NCI-H69 (cell line): Measurements from ENCODE around the gene SEMA3F.
"Not testable (repeated sequence)": the region's sequence is repeated elsewhere in the genome, so short reads cannot be mapped to it uniquely, and the experiment has no call there.

Experiments used
- DNase-seq: peaks from one replicate; lab custom pipeline; 2025; lab: John Stamatoyannopoulos, UW

Gene SEMA3F

GRCh38 chr3:50193746-50194127, 38.6 kb downstream of the SEMA3F start:
- DNase-seq: no peak

DNA sequence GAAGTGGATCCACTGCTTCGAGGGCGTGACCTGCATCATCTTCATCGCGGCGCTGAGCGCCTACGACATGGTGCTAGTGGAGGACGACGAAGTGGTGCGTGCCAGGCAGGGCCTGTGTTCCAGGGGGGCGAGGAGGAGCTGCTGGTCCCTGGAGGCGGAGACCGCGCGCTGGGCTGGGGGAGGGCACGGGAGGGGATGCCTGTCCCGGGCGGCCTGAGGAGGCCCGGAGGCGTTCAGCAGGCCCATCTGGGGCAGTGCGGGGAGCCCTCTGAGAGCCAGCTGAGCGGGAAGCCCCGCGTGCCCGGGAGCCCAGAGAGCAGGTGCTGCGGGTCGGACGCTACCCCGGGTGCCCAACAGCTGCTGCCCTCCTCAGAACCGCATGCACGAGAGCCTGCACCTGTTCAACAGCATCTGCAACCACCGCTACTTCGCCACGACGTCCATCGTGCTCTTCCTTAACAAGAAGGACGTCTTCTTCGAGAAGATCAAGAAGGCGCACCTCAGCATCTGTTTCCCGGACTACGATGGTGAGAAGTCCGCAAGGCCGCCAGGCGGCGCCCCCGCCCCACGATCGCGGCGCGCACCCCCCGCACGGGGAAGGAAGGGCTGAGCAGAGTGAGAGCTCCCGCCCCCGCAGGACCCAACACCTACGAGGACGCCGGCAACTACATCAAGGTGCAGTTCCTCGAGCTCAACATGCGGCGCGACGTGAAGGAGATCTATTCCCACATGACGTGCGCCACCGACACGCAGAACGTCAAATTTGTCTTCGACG, 39.2 kb downstream of the SEMA3F start:
- peak; percentile 79 for DNase-seq

- peak; percentile 12 for DNase-seq
Observed at GRCh38 chr3:50194903-50195500, 39.9 kb downstream of the SEMA3F start.

- DNase-seq: peak; percentile 30
Observed at GRCh38 chr3:50195501-50196252, 40.6 kb downstream of the SEMA3F start.

GRCh38 chr3:50196253-50196801, 41.2 kb downstream of the SEMA3F start:
- DNase-seq: no peak

DNA sequence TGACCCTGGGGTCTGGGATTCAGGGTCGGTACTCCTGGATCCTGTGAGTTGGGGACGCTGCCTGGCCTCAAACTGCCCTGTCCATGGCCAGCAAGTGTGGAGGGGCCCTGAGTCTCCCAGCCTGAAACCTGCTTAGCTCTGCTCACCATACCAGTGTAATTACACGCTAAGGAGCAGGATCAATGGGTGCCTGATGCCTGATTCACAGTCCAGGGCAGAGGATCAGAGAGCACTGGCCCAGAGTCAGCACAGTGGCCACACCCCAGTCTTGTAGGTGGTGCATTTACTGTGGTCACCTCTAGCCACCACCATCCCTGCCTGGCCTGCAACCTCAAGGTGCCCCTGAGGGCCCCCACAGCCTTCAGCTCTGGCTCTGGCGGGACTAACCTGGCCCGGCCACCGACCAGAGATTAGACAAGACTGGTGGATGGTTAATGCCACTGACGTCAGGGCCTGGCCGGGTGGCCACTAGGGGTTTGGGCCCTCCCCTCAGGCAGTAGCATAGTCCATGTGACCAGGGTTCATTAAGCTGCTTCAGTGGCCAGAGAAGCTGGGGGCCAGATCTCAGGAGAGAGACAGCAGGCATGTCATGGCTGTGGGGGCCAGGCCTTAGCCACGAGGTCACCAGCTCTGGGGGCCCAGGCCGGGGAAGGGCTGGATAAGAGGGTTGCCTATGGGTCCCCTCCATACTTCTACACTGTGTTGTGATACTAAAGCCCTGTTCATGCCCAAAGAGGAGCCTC, 46.6 kb downstream of the SEMA3F start:
- no peak for DNase-seq

DNA sequence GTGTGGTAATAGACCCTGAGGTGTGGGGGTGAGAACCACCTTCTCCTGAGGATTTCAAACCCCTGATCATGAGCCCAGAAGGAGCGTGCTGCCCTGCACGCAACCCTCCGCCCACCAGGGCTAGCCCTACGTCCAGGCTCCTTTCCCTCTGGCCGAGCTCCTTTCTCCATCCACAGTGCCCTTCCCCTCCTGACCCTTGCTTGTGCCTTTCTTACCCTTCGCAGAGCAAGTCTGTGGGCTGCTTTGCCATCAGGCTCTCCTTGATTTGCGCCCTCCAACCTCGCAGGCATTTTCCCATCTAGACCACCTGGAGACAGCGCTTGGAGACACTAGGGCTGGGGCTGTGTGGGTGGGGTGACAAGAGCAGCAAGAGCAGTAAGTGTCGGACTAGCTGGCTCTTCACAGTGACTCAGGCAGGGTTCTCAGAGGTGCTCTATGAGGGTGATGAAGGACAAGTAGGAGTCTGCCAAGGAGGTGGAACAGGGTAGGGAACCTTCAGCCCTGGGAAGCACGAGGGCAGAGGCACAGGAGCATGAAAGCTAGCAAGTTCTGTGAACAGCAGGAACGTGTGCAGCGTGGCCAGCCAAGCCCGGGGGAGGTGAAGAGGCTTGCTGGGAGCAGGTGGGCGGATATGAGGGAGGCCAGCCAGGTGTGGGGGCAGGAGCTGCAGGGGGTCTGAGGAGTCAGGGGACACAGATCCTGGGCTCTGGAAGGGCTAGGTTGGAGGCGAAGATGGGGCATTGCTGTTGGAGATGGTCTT, 47.4 kb downstream of the SEMA3F start:
- DNase-seq: no peak

GRCh38 chr3:50203113-50203808, 48.1 kb downstream of the SEMA3F start:
- DNase-seq: no peak

- DNase-seq: no peak
Observed at GRCh38 chr3:50203809-50204803, 49.0 kb downstream of the SEMA3F start.

- DNase-seq: peak; percentile 49
Observed at GRCh38 chr3:50204804-50205412, 49.8 kb downstream of the SEMA3F start, which contains the start of gene SLC38A3. Gene SLC38A3, plus strand, starts transcription at chr3:50205271. Its CDS starts 8,929 bp downstream, at chr3:50214200.

DNA sequence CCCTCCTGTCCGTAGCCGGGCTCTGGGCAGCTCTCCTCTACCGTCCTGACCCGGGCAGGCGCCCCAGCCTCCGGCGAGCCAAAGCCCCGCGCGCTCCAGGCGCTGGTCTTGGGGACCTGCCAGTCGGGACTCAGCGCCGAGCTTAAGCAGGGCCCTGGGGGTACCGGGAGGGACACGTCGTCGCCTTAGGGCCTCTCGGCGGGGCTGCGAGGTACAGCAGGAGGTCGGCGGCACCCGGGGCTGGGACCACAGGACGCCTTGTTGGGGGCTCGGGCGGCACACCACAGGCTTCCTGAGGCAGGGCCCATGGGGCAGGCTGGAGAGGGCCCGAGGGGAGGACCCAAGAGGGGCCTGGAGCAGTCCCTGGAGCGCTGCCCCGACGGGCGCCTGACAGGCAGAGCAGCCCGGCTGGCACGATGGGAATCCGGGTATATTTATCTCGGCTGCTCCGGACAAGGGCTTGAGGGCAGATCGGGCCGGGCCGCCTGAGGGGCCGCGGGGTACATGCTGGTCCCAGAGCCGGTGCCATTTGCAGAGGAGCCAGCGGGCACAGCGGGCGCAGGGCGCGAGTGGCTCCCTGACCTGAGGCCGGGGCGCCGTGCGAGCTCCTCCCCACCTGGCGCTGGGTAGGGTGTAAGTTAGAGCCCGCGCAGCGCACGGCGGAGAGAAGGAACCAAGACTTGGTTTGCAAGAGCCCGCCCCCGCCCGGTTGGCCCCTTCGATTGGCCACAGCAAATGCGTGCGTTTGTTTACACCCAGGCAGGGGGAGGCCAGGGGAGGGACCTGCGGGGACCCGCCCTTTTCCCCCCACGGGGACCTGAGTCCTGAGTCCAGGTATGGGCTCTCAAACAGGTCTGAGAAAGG, 50.5 kb downstream of the SEMA3F start:
- peak; percentile 66 for DNase-seq

DNA sequence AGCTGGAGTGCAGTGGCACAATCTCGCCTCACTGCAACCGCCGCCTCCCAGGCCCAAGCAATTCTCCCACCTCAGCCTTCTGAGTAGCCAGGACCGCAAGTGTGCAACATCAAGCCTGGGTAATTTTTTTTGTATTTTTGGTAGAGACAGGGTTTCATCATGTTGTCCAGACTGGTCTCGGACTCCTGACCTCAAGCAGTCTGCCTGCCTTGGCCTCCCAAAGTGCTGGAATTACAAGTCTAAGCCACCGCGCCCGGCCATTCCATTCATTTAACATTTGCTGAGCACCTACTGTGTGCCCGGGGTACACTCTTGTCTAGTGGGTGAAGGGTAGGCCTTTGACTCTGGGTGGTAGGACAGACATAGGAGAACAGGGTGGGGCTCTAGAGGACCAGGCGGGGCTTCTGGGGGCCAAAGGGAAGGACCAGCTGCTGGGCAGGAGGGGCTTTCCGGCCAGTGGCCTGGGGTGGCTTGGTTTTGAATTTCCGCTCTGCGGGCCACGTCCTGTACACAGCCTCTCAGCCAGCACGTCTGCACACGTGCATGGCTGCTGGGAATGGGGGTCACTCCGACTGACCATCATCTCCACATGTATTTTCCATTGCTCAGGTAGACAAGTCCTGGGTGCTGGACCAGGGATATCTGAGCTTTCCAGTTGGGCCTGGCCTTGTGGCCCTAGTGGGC, 52.4 kb downstream of the SEMA3F start:
- DNase-seq: no peak

GRCh38 chr3:50208677-50209344, 53.7 kb downstream of the SEMA3F start:
- DNase-seq: peak; percentile 21

- no peak for DNase-seq
Observed at GRCh38 chr3:50210176-50210509, 55.0 kb downstream of the SEMA3F start.

- DNase-seq: peak; percentile 24
Observed at GRCh38 chr3:50210510-50211367, 55.6 kb downstream of the SEMA3F start.

GRCh38 chr3:50211368-50211717, 56.2 kb downstream of the SEMA3F start:
- not testable (repeated sequence) for DNase-seq
